Activated naive CD8-positive, alpha-beta T cell treated with anti-CD3 and anti-CD28 coated beads, Interleukin-2, amount 10 ng/mL, durations not matched to agents 7 days and 5 days (primary cell): ENCODE data around the gene RPS6KA4. TPM values are rescaled to one million over a fixed set of nuclear protein-coding genes. Genes with fewer than 3 reads are reported as not detected.
"Not testable (repeated sequence)": the region's sequence is repeated elsewhere in the genome, so short reads cannot be mapped to it uniquely, and the experiment has no call there.

ENCODE experiments used
- ATAC-seq: fragments of 150-1000 bp; cut with Tn5 transposase; one replicate; pipeline ENCODE4 v1.10.0; 2021; ENCODE audit warnings: low read depth, moderate library complexity
- POLR2A ChIA-PET: fragments of 350-600 bp; sonication (Branson Sonifier 250); formaldehyde crosslinking; loops from one replicate; lab custom pipeline; 2021; ENCODE audit warnings: antibody characterized with exemption; lab: Charles Lee
- DNase-seq: peaks from one replicate; pipeline ENCODE4 v3.0.0; 2021
- H3K27ac Mint-ChIP-seq: one replicate; pipeline ENCODE4 v1.8.0; 2022; ENCODE audit warnings: mild to moderate bottlenecking, mixed read lengths
- H3K27me3 Mint-ChIP-seq: one replicate; pipeline ENCODE4 v1.8.0; 2022; ENCODE audit warnings: mild to moderate bottlenecking, moderate library complexity, mixed read lengths
- H3K36me3 Mint-ChIP-seq: one replicate; pipeline ENCODE4 v1.8.0; 2021; ENCODE audit warnings: mild to moderate bottlenecking, mixed read lengths
- H3K4me1 Mint-ChIP-seq: one replicate; pipeline ENCODE4 v1.8.0; 2021; ENCODE audit warnings: mixed read lengths
- H3K4me3 Mint-ChIP-seq: one replicate; pipeline ENCODE4 v1.8.0; 2022; ENCODE audit warnings: mild to moderate bottlenecking, moderate library complexity, mixed read lengths
- H3K9me3 Mint-ChIP-seq: one replicate; pipeline ENCODE4 v1.8.0; 2021; ENCODE audit warnings: mixed read lengths
- total RNA-seq, 2 experiments: library from RNA; stranded (reverse); gene quantifications; one replicate each; pipeline ENCODE4 v1.2.3, GENCODE V29; 2021

The RPS6KA4 gene
- 10 to 100 TPM; 32.4 to 33.9 TPM for total RNA-seq

DNA sequence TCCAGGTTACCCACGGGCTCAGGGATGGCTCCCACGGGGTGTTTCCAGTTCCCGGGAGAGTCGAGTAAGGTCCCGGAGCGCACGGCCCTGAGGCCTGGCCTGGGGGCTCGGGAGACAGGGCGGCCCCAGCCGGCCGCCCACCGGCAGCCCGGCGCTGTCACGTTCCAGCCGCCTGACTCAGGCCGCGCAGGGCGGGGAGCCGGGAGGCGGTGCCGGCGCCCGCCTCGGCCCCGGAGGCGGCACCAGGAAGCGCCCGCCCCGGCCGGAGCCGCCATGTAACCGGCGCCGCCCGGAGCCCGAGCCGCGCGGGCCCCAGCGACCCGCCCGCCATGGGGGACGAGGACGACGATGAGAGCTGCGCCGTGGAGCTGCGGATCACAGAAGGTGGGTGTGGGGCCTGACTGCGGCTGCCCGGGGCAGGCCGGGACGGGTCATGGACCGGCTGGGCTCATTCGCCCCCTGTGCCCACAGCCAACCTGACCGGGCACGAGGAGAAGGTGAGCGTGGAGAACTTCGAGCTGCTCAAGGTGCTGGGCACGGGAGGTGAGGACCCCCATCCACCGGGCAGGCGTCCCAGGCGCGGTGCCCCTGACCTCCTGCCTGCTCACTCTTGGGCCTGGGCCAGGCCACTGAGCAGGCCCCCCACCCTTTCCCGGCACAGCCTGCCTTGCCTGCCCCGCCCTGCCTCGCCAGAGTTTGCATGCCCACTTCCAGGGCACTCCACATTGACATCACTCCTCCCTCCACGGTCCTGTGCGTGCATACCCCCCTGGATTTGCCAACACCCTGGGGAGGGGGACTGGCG is at the start of gene RPS6KA4:
RPS6KA4 (plus strand) TSS at position 256 of the 805 bp plus-strand sequence; CDS start at position 330, 74 bp downstream.
- ATAC-seq: peak; percentile 78
- H3K4me3 Mint-ChIP-seq: peak within 1 kb of the TSS; percentile 92
- peaks cover 24% of the 10 kb centered on the region for H3K4me1 Mint-ChIP-seq
- POLR2A ChIA-PET: interaction anchor here (0.5 to 3.6 kb wide), 7 partner anchors 9 to 383 kb away, joined by 3 to 17 read pairs (median 4); partner anchors contain the start of genes ESRRA, FKBP2, PRDX5 and TRMT112
- H3K9me3 Mint-ChIP-seq: no peaks in the 10 kb centered on the region
- H3K27ac Mint-ChIP-seq: peak within 1 kb of the TSS; percentile 70
- DNase-seq: peak; percentile 79
- peaks cover 17% of the 10 kb centered on the region for H3K36me3 Mint-ChIP-seq
- no peaks in the 10 kb centered on the region for H3K27me3 Mint-ChIP-seq

DNA sequence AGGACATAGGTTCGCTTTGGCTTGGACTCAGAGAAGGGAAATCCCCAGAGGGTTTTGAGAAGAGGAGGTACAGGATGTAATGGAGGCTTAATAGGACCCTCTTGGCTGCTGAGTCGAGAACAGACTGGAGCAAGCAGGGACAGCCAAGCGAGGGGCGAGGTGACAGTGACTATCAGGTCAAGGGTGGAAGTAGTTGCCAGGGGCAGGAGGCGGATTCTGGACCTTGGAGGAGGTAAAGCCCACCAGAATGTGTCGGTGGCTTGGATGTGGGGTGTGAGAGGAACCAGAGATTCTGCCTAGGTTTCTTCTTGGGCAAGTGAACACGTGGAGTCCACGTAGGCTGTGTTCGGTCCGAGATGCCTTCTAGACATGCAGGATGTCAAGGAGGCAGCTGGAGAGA is 46.0 kb upstream of the RPS6KA4 start:
- Mint-ChIP-seq H3K27ac (peak overlapping the region; percentile 74), H3K4me1 (peaks cover 25% of the 10 kb centered on the region), H3K27me3 (no peaks in the 10 kb centered on the region), H3K36me3 (peaks cover 1% of the 10 kb centered on the region), H3K9me3 (no peaks in the 10 kb centered on the region), H3K4me3 (no peak overlapping the region)
- POLR2A ChIA-PET: interaction anchor here (1.2 kb wide), 1 partner anchor 28 kb away, joined by 3 read pairs; the partner anchor contains the start of gene CCDC88B
- ATAC-seq: no peak
- no peak for DNase-seq

DNA sequence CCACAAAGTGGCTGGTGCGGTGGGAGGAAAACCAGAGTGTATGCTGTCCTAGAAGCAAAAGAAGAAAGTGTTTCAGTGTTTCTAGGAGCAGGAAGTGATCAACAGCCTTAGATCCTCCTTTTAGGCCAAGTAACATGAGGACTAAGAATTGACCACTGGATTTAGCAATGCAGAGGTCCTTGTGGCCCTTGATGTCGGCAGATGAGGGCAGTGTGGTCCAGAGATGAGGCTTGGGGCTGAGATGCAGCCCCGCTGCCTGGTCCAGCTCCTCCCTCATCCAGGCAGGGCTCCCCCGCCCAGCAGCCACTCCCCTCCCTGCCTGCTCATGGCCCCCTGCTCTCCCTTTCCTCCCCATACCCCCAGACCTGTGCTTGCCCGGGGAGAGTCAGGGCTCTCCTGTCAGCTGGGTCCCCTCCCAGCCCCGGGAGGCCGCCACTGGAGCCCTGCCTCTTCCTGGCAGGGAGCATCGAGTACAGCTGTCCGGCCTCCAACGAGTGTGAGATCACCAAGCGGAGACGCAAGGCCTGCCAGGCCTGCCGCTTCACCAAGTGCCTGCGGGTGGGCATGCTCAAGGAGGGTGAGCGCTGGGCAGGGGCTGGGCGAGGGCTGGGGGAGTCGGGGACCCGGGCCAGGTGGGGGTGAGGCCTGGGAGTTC is 45.3 kb upstream of the RPS6KA4 start:
- ATAC-seq (no peak), DNase-seq (no peak)
- Mint-ChIP-seq H3K9me3 (no peaks in the 10 kb centered on the region), H3K4me3 (no peak overlapping the region), H3K27me3 (no peaks in the 10 kb centered on the region), H3K4me1 (peaks cover 28% of the 10 kb centered on the region), H3K27ac (peak overlapping the region; percentile 74), H3K36me3 (peaks cover 1% of the 10 kb centered on the region)
- POLR2A ChIA-PET: interaction anchor here (1.2 kb wide), 1 partner anchor 27 kb away, joined by 3 read pairs; the partner anchor contains the start of gene CCDC88B

- Mint-ChIP-seq H3K36me3 (peaks cover 1% of the 10 kb centered on the region), H3K27me3 (no peaks in the 10 kb centered on the region), H3K4me1 (peaks cover 32% of the 10 kb centered on the region), H3K27ac (no peak overlapping the region), H3K4me3 (no peak overlapping the region), H3K9me3 (no peaks in the 10 kb centered on the region)
- POLR2A ChIA-PET: interaction anchor here (1.2 kb wide), 1 partner anchor 26 kb away, joined by 3 read pairs; the partner anchor contains the start of gene CCDC88B
- ATAC-seq (no peak), DNase-seq (no peak)
Observed at GRCh38 chr11:64314146-64314804, 44.7 kb upstream of the RPS6KA4 start.

GRCh38 chr11:64314805-64315561 is 44.0 kb upstream of the RPS6KA4 start:
- H3K27ac Mint-ChIP-seq: no peak overlapping the region
- H3K36me3 Mint-ChIP-seq: peaks cover 1% of the 10 kb centered on the region
- no peaks in the 10 kb centered on the region for H3K27me3 Mint-ChIP-seq
- no peak overlapping the region for H3K4me3 Mint-ChIP-seq
- POLR2A ChIA-PET: no interaction called here
- ATAC-seq: no peak
- H3K4me1 Mint-ChIP-seq: peaks cover 33% of the 10 kb centered on the region
- DNase-seq: no peak
- H3K9me3 Mint-ChIP-seq: no peaks in the 10 kb centered on the region

DNA sequence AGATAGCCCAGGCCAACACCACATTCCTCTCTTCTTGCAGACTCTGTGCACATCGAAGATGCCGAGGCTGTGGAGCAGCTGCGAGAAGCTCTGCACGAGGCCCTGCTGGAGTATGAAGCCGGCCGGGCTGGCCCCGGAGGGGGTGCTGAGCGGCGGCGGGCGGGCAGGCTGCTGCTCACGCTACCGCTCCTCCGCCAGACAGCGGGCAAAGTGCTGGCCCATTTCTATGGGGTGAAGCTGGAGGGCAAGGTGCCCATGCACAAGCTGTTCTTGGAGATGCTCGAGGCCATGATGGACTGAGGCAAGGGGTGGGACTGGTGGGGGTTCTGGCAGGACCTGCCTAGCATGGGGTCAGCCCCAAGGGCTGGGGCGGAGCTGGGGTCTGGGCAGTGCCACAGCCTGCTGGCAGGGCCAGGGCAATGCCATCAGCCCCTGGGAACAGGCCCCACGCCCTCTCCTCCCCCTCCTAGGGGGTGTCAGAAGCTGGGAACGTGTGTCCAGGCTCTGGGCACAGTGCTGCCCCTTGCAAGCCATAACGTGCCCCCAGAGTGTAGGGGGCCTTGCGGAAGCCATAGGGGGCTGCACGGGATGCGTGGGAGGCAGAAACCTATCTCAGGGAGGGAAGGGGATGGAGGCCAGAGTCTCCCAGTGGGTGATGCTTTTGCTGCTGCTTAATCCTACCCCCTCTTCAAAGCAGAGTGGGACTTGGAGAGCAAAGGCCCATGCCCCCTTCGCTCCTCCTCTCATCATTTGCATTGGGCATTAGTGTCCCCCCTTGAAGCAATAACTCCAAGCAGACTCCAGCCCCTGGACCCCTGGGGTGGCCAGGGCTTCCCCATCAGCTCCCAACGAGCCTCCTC is 43.1 kb upstream of the RPS6KA4 start:
- peak overlapping the region; percentile 97 for H3K27ac Mint-ChIP-seq
- POLR2A ChIA-PET: interaction anchor here (1.1 to 3.6 kb wide), 8 partner anchors 16 to 109 kb away, joined by 3 to 53 read pairs (median 16); partner anchors contain the start of genes CCDC88B, FERMT3, NUDT22 and RPS6KA4

DNA sequence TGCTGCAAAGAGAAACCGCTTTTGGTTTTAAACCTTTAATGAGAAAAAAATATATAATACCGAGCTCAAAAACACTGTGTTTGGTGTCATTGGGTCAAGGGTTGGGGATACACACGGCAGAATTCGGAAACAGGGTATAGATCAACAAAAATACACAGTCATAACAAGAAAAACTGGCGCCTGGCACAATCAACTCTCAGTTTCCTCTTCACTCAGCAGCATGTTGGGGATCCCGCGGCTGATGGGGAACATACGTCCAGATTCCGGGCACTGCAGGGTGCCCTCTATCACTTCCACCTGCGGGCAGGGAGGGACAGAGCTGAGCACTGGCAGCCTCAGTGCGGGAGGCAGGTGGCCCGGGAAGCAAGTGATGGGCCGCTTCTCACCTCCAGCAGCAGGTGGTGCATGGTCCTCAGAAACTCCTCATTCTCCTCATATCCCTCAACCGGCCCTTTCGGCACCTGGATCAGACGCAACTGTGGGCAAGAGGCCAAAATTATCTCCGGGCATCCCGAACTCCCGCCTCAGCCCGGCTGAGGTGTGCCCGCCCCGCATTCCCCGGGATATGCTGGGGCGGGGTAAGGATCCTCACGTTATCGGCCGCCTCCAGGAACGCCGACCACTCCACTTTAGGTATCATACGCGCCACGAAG is 42.2 kb upstream of the RPS6KA4 start:
- Mint-ChIP-seq H3K27ac (peak overlapping the region; percentile 97), H3K4me3 (peak overlapping the region; percentile 87), H3K27me3 (no peaks in the 10 kb centered on the region), H3K9me3 (no peaks in the 10 kb centered on the region), H3K4me1 (peaks cover 33% of the 10 kb centered on the region), H3K36me3 (peaks cover 7% of the 10 kb centered on the region)
- ATAC-seq (no peak), DNase-seq (peak; percentile 59)
- POLR2A ChIA-PET: interaction anchor here (0.7 to 3.6 kb wide), 23 partner anchors 9 to 462 kb away, joined by 3 to 53 read pairs (median 8); partner anchors contain the start of genes BAD, CCDC88B, COX8A and ESRRA

More for the DNA sequence above, 43.1 kb upstream of the RPS6KA4 start:
- H3K27me3 Mint-ChIP-seq, H3K36me3 Mint-ChIP-seq, H3K9me3 Mint-ChIP-seq, DNase-seq, ATAC-seq: not testable (repeated sequence)
- Mint-ChIP-seq H3K4me1 (peaks cover 31% of the 10 kb centered on the region), H3K4me3 (peak overlapping the region; percentile 87)

DNA sequence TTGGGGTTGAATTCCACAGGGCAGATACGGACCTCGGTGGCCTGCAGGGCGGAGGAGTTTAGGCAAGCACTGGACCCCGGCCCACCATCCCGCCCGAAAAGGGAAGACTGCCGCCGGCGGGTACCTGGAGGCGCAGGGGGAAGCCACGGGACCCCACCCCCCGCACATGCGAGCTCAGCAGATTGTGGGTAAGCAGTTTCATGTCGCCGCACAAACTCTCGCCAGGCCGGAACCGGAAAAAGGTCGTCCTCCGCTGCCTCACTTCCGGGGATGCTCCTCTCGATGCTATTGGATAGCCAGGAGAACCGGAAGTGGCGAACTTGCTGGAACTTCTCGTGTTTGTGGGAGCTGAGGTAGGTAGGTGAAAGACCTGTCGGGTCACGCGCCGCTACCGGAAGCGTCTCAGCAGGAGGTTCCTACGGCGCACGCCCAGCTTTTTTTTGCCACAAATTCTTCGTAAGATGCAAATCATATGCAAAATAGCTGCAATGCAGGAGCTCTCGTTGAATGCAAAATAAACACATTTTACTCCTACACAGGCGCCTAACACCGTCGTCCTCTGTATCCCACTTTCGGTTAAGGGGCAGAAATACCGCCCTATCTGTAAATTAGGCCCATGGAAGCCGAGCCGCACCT is 41.5 kb upstream of the RPS6KA4 start, which contains the start of gene TRMT112:
TRMT112 (minus strand) TSS at position 235 of the 636 bp plus-strand sequence; CDS start at position 202, 33 bp downstream.
- POLR2A ChIA-PET: interaction anchor here (0.6 to 3.6 kb wide), 25 partner anchors 10 to 461 kb away, joined by 3 to 53 read pairs (median 8); partner anchors contain the start of genes BAD, CCDC88B, COX8A and ESRRA
- peaks cover 7% of the 10 kb centered on the region for H3K36me3 Mint-ChIP-seq

DNA sequence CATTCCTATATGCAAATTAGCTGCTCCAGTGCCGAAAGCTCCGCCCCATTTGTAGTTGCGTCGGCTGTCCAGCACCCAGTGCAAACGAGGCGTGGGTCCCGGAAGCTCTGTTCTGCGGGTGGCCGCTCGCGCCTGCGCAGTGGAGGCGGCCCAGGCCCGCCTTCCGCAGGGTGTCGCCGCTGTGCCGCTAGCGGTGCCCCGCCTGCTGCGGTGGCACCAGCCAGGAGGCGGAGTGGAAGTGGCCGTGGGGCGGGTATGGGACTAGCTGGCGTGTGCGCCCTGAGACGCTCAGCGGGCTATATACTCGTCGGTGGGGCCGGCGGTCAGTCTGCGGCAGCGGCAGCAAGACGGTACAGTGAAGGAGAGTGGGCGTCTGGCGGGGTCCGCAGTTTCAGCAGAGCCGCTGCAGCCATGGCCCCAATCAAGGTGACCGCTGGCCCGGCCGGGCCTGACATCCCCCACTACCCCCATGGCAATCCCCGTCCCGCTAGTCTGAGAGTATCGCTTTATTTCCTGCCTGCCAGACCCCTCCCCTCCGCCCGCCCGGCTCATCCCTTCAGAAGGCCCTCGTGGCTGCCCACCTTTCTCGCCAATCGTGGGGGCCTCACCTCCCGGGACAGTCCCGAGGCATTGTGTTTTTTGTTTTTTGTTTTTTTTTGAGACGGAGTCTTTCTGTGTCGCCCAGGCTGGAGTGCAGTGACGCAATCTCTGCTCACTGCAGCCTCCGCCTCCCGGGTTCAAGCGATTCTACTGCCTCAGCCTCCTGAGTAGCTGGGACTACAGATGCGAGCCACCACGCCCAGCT is 40.8 kb upstream of the RPS6KA4 start, which contains the start of gene PRDX5:
PRDX5 (plus strand) TSS at position 161 of the 805 bp plus-strand sequence; CDS start at position 256, 95 bp downstream.
- POLR2A ChIA-PET: interaction anchor here (0.6 to 3.6 kb wide), 27 partner anchors 9 to 461 kb away, joined by 3 to 53 read pairs (median 8); partner anchors contain the start of genes BAD, CCDC88B, COX8A and ESRRA
- H3K36me3 Mint-ChIP-seq: peaks cover 7% of the 10 kb centered on the region
- H3K4me1 Mint-ChIP-seq: peaks cover 23% of the 10 kb centered on the region
- no peaks in the 10 kb centered on the region for H3K27me3 Mint-ChIP-seq
- no peaks in the 10 kb centered on the region for H3K9me3 Mint-ChIP-seq
- peak within 1 kb of the TSS; percentile 87 for H3K4me3 Mint-ChIP-seq
- peak within 1 kb of the TSS; percentile 97 for H3K27ac Mint-ChIP-seq
- ATAC-seq (peak; percentile 82), DNase-seq (peak; percentile 97)

More for the DNA sequence above, 41.5 kb upstream of the RPS6KA4 start, which contains the start of gene TRMT112:
- DNase-seq (peak; percentile 87), ATAC-seq (peak; percentile 69)
- Mint-ChIP-seq H3K4me1 (peaks cover 30% of the 10 kb centered on the region), H3K27ac (peak within 1 kb of the TSS; percentile 97), H3K4me3 (peak within 1 kb of the TSS; percentile 87), H3K9me3 (no peaks in the 10 kb centered on the region), H3K27me3 (no peaks in the 10 kb centered on the region)
